Upper lobe of left lung (tissue), 6 donors: Measurements from ENCODE around the gene KCNJ4. TPM values are rescaled to one million over a fixed set of nuclear protein-coding genes. Genes with fewer than 3 reads are reported as not detected.

Source experiments
- ATAC-seq, 2 donors: fragments of 200-7000 bp; cut with Tn5 transposase; one replicate each; pipeline ENCODE4 v1.9.1; 2022; ENCODE audit warnings: mild to moderate bottlenecking in 2 of 2, moderate library complexity in 2 of 2; ENCODE audit not compliant: low FRiP score in 2 of 2
- DNase-seq, 2 donors: peaks; one replicate each; pipeline ENCODE4 v3.0.0-alpha.2; 2019 to 2020
- H3K27ac ChIP-seq, 4 donors: fragments of 200-600 bp; sonication (generic); one replicate each; pipeline ENCODE4 v1.5.1; 2016 to 2019
- H3K27me3 ChIP-seq, 4 donors: fragments of 200-600 bp; sonication (generic); one replicate each; pipeline ENCODE4 v1.5.1; 2017 to 2019
- H3K36me3 ChIP-seq, 4 donors: fragments of 200-600 bp; sonication (generic); one replicate each; pipeline ENCODE4 v1.5.1; 2016 to 2019
- H3K4me1 ChIP-seq, 4 donors: fragments of 200-600 bp; sonication (generic); one replicate each; pipeline ENCODE4 v1.5.1; 2018 to 2019
- H3K4me3 ChIP-seq, 4 donors: fragments of 200-600 bp; sonication (generic); one replicate each; pipeline ENCODE4 v1.5.1; 2017 to 2019; ENCODE audit warnings: mild to moderate bottlenecking in 2 of 4, moderate library complexity in 1 of 4
- H3K9me3 ChIP-seq, 4 donors: fragments of 200-600 bp; sonication (generic); one replicate each; pipeline ENCODE4 v1.5.1; 2018 to 2019
- EP300 ChIP-seq, 4 donors: sonication (generic); formaldehyde crosslinking; IDR thresholded peaks; one replicate each; pipeline ENCODE4 v1.5.1; 2017; ENCODE audit warnings: antibody characterized with exemption in 4 of 4, control low read depth in 2 of 4
- POLR2A ChIP-seq, 4 donors: fragments of 450-650 bp; IDR thresholded peaks; one replicate each; pipeline ENCODE4 v1.5.1; 2016 to 2017; ENCODE audit warnings: antibody characterized with exemption in 4 of 4, mild to moderate bottlenecking in 2 of 4
- POLR2AphosphoS5 ChIP-seq, 2 donors: sonication (generic); formaldehyde crosslinking; IDR thresholded peaks; one replicate each; pipeline ENCODE4 v1.5.1; 2017; ENCODE audit warnings: antibody characterized with exemption in 2 of 2
- WGBS, 2 donors: methylation state at CpG; one replicate each; pipeline ENCODE4 v1.1.5; 2017 to 2018; 5-methylcytosine and 5-hydroxymethylcytosine counted together
- total RNA-seq, 6 donors: library from RNA; depleted of rRNA in 4 of 6; stranded (reverse); fragments of >200 nt in 4 of 6; gene quantifications; one replicate each; pipeline versions ENCODE4 v1.1.0 to v1.2.1, GENCODE V29; 2016 to 2021
- TF ChIP-seq, protein P1 (sequence below), 6 experiments: fragments of 450-650 bp in 4 of 6; fragments of 200-600 bp in 2 of 6; sonication (generic) in 2 of 6; IDR thresholded peaks; one replicate each; pipeline ENCODE4 v1.5.1; 2016 to 2019; ENCODE audit warnings: antibody characterized with exemption in 6 of 6
- donor health status: DM: no; HTN: no; CAD: no; lungs with moderate emphysema.
- donor health status: DM: no; HTN: yes; CAD: no; lungs with severe emphysema.

Gene KCNJ4
- total RNA-seq, 6 donors from 2014 or later = not detected

DNA sequence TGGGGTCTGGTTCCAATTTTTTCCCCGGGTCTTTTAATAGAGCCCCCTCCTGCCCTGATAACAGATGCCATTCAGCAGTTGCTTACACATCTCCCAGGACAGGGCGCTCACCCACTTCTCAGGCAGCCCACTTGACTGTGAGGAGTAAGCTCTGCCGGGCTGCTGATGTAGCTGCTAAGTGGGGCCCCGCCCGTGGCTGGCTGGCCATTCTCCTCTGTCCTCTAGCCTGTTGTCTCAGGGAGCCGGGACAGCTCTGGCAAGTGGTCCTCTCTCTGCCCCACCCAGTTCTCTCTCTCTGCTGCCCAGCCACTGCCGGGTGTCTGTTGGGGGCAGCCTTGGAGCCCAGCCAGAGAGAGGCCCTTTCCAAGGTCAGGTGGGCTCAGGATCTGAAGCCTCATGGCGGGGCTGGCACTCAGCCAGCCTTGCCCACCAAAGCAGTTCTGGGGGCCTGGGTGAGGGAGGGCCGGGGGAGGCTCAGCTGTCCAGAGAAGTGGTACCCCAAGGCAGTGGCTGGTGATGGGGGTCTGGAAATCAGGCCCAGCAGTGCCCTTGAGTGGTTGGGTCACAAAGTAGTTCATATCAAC is 8.9 kb downstream of the KCNJ4 start:
- no peak for DNase-seq
- no peak for ATAC-seq
- H3K4me3 ChIP-seq = no peak overlapping the region
- no peaks in the 10 kb centered on the region for H3K9me3 ChIP-seq
- H3K4me1 ChIP-seq = no peaks in the 10 kb centered on the region
- TF ChIP-seq, protein P1, sequence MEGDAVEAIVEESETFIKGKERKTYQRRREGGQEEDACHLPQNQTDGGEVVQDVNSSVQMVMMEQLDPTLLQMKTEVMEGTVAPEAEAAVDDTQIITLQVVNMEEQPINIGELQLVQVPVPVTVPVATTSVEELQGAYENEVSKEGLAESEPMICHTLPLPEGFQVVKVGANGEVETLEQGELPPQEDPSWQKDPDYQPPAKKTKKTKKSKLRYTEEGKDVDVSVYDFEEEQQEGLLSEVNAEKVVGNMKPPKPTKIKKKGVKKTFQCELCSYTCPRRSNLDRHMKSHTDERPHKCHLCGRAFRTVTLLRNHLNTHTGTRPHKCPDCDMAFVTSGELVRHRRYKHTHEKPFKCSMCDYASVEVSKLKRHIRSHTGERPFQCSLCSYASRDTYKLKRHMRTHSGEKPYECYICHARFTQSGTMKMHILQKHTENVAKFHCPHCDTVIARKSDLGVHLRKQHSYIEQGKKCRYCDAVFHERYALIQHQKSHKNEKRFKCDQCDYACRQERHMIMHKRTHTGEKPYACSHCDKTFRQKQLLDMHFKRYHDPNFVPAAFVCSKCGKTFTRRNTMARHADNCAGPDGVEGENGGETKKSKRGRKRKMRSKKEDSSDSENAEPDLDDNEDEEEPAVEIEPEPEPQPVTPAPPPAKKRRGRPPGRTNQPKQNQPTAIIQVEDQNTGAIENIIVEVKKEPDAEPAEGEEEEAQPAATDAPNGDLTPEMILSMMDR (IDR thresholded peaks at IDR 0.05) = no peak
- TF ChIP-seq EP300 (IDR thresholded peaks at IDR 0.05) (no peak), POLR2A (IDR thresholded peaks at IDR 0.05) (no peak), POLR2AphosphoS5 (IDR thresholded peaks at IDR 0.05) (no peak)
- H3K27me3 ChIP-seq = no peaks in the 10 kb centered on the region
- no peaks in the 10 kb centered on the region for H3K36me3 ChIP-seq
- no peak overlapping the region for H3K27ac ChIP-seq
- 49% methylated on average over 9 of the region's 9 CpGs; no CpG with 5 or more reads in 1 of the 2 donors for WGBS, 2 donors

DNA sequence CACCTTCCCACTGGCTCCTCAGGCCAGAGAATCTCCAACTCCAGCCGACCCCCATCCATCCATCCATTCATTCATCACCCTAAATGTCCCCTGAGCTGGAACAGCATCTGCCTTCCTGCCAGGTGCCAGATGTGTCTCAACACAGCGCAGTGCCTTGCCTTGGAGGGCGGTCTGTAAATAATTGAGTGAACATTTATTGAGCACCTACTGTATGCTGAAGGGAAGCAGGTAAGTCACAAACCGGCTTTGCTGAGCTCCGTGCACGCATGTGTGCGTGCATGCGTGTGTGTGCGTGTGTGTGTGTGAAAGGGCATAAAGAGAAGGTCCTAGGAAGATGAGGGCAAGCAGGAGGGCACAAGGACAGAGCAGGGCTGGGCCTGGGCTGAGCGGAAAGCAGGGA is 10.2 kb downstream of the KCNJ4 start:
- H3K9me3 ChIP-seq = no peaks in the 10 kb centered on the region
- no peak for TF ChIP-seq POLR2AphosphoS5 (IDR thresholded peaks at IDR 0.05)
- H3K4me3 ChIP-seq = no peak overlapping the region
- WGBS, 2 donors = 91 to 95% methylated on average over 10 of the region's 10 CpGs
- DNase-seq (no peak), ATAC-seq (no peak)
- no peaks in the 10 kb centered on the region for H3K27me3 ChIP-seq
- H3K36me3 ChIP-seq = no peaks in the 10 kb centered on the region
- no peaks in the 10 kb centered on the region for H3K4me1 ChIP-seq
- H3K27ac ChIP-seq = no peak overlapping the region

DNA sequence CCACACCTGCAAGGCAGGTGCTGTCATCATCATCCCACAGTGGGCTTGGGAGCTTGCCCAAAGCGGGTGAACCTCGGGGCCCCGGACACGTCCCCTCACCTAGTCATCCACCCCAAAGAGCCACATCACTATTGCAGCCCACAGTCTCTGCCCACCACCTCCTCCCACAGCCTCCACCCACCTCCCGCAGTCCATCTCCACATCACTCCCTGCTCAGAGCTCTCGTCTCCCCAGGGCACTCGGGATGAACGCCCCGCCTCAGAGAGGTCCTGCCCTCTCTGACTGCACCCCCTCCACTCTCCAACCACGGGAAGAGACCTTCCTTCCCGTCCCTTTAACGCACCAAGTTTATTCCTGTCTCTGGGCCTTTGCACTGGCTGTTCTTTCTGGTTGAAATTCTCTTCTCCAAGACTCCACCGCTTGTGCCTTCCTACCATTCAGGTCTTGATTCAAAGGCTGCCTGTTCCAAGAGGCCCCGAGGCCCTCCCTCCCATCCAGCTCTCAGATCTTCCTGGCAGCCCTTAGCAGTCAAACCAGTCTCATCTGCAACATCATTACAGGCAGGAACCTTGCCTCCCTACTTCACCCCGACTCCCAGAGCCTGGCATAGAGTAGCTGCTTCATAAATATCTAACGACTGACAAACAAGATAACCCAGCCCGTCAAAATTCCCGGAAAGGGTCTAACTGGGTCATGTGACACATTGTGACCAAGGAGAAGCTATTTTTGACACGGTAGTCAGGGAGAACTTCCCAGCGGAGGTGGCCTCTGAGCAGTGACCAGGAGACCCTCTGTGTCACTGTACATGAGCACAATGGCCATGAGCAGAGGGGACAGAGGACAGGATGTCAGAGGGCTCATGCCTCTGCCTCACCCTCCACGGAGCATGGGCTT is 11.1 kb downstream of the KCNJ4 start:
- Histone ChIP-seq H3K9me3 (no peaks in the 10 kb centered on the region), H3K36me3 (no peaks in the 10 kb centered on the region), H3K27ac (no peak overlapping the region), H3K4me3 (no peak overlapping the region), H3K27me3 (no peaks in the 10 kb centered on the region), H3K4me1 (no peaks in the 10 kb centered on the region)
- 54 to 60% methylated on average over 20 of the region's 21 CpGs for WGBS, 2 donors
- TF ChIP-seq EP300 (IDR thresholded peaks at IDR 0.05) (no peak), POLR2AphosphoS5 (IDR thresholded peaks at IDR 0.05) (no peak), POLR2A (IDR thresholded peaks at IDR 0.05) (no peak)
- TF ChIP-seq, protein P1 (IDR thresholded peaks at IDR 0.05) = no peak
- DNase-seq = no peak
- ATAC-seq = no peak

DNA sequence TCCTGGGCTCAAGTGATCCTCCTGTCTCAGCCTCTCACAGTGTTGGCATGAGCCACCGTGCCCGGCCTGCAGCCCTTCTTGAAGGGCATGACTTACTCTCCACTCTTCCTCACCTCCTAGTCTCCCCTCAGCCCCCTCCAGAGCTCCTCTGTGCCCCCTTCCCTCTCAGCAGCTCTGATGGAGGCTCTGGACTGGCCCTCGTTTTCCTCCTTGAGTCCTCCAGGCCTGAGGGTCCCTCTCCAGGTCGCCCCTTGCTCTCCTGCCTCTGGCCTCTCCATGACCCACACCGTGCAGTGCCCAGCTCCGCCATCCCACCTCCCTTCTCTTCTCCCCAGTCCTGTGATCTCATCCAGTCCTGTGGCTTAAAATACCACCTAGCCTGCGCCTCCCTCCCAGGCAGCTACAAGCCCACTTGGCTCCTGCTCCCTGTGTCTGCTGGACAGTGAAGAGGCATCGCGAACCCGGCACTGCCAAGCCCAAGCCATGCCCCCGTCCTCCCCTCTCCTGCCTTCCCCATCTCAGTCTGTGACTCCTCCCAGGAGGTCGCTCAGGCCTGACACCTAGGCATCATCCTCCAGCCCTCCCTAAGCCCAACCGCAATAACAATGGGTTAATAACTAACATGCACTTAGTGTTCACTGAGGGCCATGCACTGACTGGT is 11.9 kb downstream of the KCNJ4 start:
- no peaks in the 10 kb centered on the region for H3K36me3 ChIP-seq
- no peak overlapping the region for H3K4me3 ChIP-seq
- no peaks in the 10 kb centered on the region for H3K4me1 ChIP-seq
- no peaks in the 10 kb centered on the region for H3K27me3 ChIP-seq
- no peaks in the 10 kb centered on the region for H3K9me3 ChIP-seq
- 60 to 69% methylated on average over 12 to 13 of the region's 13 CpGs for WGBS, 2 donors
- H3K27ac ChIP-seq = no peak overlapping the region
- DNase-seq (no peak), ATAC-seq (no peak)
- TF ChIP-seq POLR2A (IDR thresholded peaks at IDR 0.05) (no peak), POLR2AphosphoS5 (IDR thresholded peaks at IDR 0.05) (no peak)

DNA sequence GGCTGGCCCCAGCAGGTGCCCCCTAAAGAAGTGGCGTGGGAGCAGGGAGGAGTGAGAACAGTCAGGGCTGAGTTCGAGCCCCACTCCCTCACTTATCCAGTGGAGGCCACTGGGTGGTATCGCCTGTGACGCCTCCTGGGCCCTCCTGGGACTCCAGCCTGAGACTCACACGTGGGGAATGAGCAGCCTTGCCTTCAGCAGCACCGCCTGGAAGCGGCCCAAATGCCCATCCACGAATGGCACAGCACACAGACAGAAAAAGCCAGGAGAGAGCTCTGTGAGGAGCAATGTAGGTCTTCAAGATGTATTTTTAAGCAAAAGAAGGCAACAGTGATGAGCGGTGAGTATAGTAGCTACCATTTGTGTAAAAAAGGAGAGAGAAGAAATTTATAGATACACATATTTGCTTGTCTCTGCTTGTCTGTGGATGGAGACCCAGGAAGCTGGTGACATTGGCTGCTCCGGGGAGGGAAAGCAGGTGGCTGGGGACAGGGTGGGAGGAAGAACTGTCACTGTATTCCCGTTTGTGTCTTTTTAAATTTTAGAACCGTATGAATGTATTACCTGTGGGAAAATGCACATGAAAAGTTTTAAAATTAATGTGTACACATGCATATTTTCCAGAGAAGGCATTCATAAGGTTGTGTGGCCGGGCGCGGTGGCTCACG is 13.2 kb downstream of the KCNJ4 start:
- no peaks in the 10 kb centered on the region for H3K36me3 ChIP-seq
- no peak overlapping the region for H3K27ac ChIP-seq
- DNase-seq = no peak
- TF ChIP-seq POLR2AphosphoS5 (IDR thresholded peaks at IDR 0.05) (no peak), POLR2A (IDR thresholded peaks at IDR 0.05) (no peak), EP300 (IDR thresholded peaks at IDR 0.05) (no peak)
- TF ChIP-seq, protein P1 (IDR thresholded peaks at IDR 0.05) = no peak
- H3K4me1 ChIP-seq = no peaks in the 10 kb centered on the region
- WGBS, 2 donors = 75 to 78% methylated on average over 14 to 16 of the region's 16 CpGs
- H3K27me3 ChIP-seq = no peaks in the 10 kb centered on the region
- no peaks in the 10 kb centered on the region for H3K9me3 ChIP-seq
- ATAC-seq = no peak
- H3K4me3 ChIP-seq = no peak overlapping the region
